HCT116 (cell line): ENCODE results near the gene DNASE1L3. TPM values are rescaled to one million over a fixed set of nuclear protein-coding genes. Genes with fewer than 3 reads are reported as not detected.

Experiments
- ATAC-seq: fragments of 200-7000 bp; cut with Tn5 transposase; 2 replicates; pipeline ENCODE4 v1.9.1; 2020; ENCODE audit warnings: mild to moderate bottlenecking, moderate library complexity
- BruUV-seq: library from RNA; stranded (reverse); fragments of 400-500 nt; replicated peaks from 2 replicates; lab custom pipeline; 2021; lab: Mats Ljungman, UMichigan
- CTCF ChIA-PET: fragments of 300-600 bp; sonication (Branson Sonifier 250); formaldehyde crosslinking; loops from one replicate; lab custom pipeline; 2021; ENCODE audit warnings: antibody characterized with exemption; lab: Charles Lee
- POLR2A ChIA-PET: fragments of 300-600, 350-600 bp; sonication (Branson Sonifier 250); formaldehyde crosslinking; loops from one replicate; lab custom pipeline; 2021; ENCODE audit warnings: antibody characterized with exemption; lab: Charles Lee
- RAD21 ChIA-PET, 2 experiments: fragments of 300-600 bp; sonication (Branson Sonifier 250); formaldehyde crosslinking; loops; one replicate each; lab custom pipeline; 2023; ENCODE audit warnings: low total read pairs in 2 of 2; ENCODE audit not compliant: uncharacterized antibody in 2 of 2, unreplicated experiment in 2 of 2, low non-redundant PET in 1 of 2; lab: Charles Lee
- DNase-seq: peaks from one replicate; pipeline ENCODE4 v3.0.0-alpha.2; 2010; ENCODE audit warnings: low read depth, low spot score
- H2AFZ ChIP-seq: fragments of 200-600 bp; shearing (Covaris generic), sonication (generic); 2 replicates; pipeline ENCODE4 v1.6.1; 2017; ENCODE audit warnings: low read depth, mixed run types, mixed read lengths, antibody characterized with exemption, low read length; ENCODE audit not compliant: poor library complexity, severe bottlenecking
- H3K27ac ChIP-seq: 2 replicates; pipeline ENCODE4 v1.5.1; 2012; ENCODE audit warnings: low read depth, low read length
- H3K27me3 ChIP-seq: fragments of 200-600 bp; sonication (generic); 2 replicates; pipeline ENCODE4 v1.6.1; 2016; ENCODE audit warnings: mixed run types, low read length, mixed read lengths; ENCODE audit not compliant: insufficient read depth
- H3K36me3 ChIP-seq, 2 experiments: fragments of 200-500 bp in 1 of 2; fragments of 200-600 bp in 1 of 2; sonication (Bioruptor generic) in 1 of 2; sonication (generic) in 1 of 2; 2 replicates each; pipeline versions ENCODE4 v1.5.1 to v1.6.1; 2014 to 2016; ENCODE audit warnings: low read length in 2 of 2, inconsistent platforms in 1 of 2, mixed read lengths in 1 of 2, mixed run types in 1 of 2; ENCODE audit not compliant: insufficient read depth in 2 of 2, control insufficient read depth in 1 of 2
- H3K4me1 ChIP-seq, 2 experiments: fragments of 200-600 bp in 1 of 2; sonication (generic) in 1 of 2; 2 replicates each; pipeline versions ENCODE4 v1.5.1 to v1.6.1; 2012 to 2017; ENCODE audit warnings: low read length in 2 of 2, inconsistent platforms in 1 of 2, mild to moderate bottlenecking in 1 of 2, mixed read lengths in 1 of 2, mixed run types in 1 of 2, moderate library complexity in 1 of 2; ENCODE audit not compliant: insufficient read depth in 2 of 2, control insufficient read depth in 1 of 2
- H3K4me2 ChIP-seq: fragments of 200-600 bp; sonication (generic); 2 replicates; pipeline ENCODE4 v1.6.1; 2017; ENCODE audit warnings: mixed run types, low read length, mixed read lengths
- H3K4me3 ChIP-seq, 2 experiments: fragments of 200-600 bp in 1 of 2; sonication (generic) in 1 of 2; replicated peaks in 1 of 2; 2 replicates each; pipeline ENCODE4 v1.5.1; 2011 to 2016; ENCODE audit warnings: low read length in 2 of 2, control low read depth in 1 of 2, low read depth in 1 of 2, mild to moderate bottlenecking in 1 of 2, mixed read lengths in 1 of 2, mixed run types in 1 of 2
- H3K79me2 ChIP-seq: fragments of 200-600 bp; sonication (generic); 2 replicates; pipeline ENCODE4 v1.6.1; 2017; ENCODE audit warnings: mild to moderate bottlenecking, mixed run types, low read length, moderate library complexity, mixed read lengths; ENCODE audit not compliant: insufficient read depth
- H3K9ac ChIP-seq: fragments of 200-600 bp; sonication (generic); 2 replicates; pipeline ENCODE4 v1.6.1; 2016; ENCODE audit warnings: low read length, mixed read lengths
- H3K9me2 ChIP-seq: fragments of 200-600 bp; sonication (generic), shearing (Covaris generic); 2 replicates; pipeline ENCODE4 v1.6.1; 2017; ENCODE audit warnings: mixed run types, mild to moderate bottlenecking, moderate library complexity; ENCODE audit not compliant: insufficient read depth
- H3K9me3 ChIP-seq, 2 experiments: fragments of 200-500 bp in 1 of 2; fragments of 200-600 bp in 1 of 2; sonication (Bioruptor generic) in 1 of 2; sonication (generic) in 1 of 2; 2 replicates each; pipeline ENCODE4 v1.6.1; 2014 to 2017; ENCODE audit warnings: low read length in 2 of 2, mixed read lengths in 2 of 2, inconsistent platforms in 1 of 2, low read depth in 1 of 2, mild to moderate bottlenecking in 1 of 2, mixed run types in 1 of 2, moderate library complexity in 1 of 2; ENCODE audit not compliant: control insufficient read depth in 1 of 2, insufficient read depth in 1 of 2
- H4K20me1 ChIP-seq: fragments of 200-600 bp; sonication (generic), shearing (Covaris generic); 2 replicates; pipeline ENCODE4 v1.6.1; 2017; ENCODE audit warnings: mixed run types, mild to moderate bottlenecking, moderate library complexity; ENCODE audit not compliant: insufficient read depth
- EZH2 ChIP-seq: fragments of 200-600 bp; sonication (generic); IDR thresholded peaks from 2 replicates; pipeline ENCODE4 v1.6.1; 2017; ENCODE audit warnings: antibody characterized with exemption, mixed run types
- FOSL1 ChIP-seq: IDR thresholded peaks from 2 replicates; pipeline ENCODE4 v1.6.1; 2012; ENCODE audit warnings: low read depth
- SP1 ChIP-seq: IDR thresholded peaks from 2 replicates; pipeline ENCODE4 v1.6.1; 2012; ENCODE audit warnings: low read depth
- SRF ChIP-seq: IDR thresholded peaks from 2 replicates; pipeline ENCODE4 v1.6.1; 2012; ENCODE audit warnings: low read depth
- TCF7L2 ChIP-seq: IDR thresholded peaks from 2 replicates; pipeline ENCODE4 v1.7.0; 2011; ENCODE audit warnings: borderline replicate concordance, inconsistent platforms; ENCODE audit not compliant: insufficient read depth, insufficient read length; ENCODE audit errors: extremely low read depth
- ZFX ChIP-seq: fragments of 450-650 bp; IDR thresholded peaks from 2 replicates; pipeline ENCODE4 v1.6.1; 2017
- intact Hi-C: fragments of 100-400 bp; cut with micrococcal nuclease; formaldehyde crosslinking; loops from 2 replicates; pipeline ENCODE4 v1.10.0; 2022
- total RNA-seq: library from RNA; stranded (reverse); gene quantifications from one replicate; pipeline ENCODE4 v1.2.1, GENCODE V29; 2021; ENCODE audit not compliant: unreplicated experiment

DNASE1L3 gene
- total RNA-seq, 1 experiment from 2014 or later, result not detected

DNA sequence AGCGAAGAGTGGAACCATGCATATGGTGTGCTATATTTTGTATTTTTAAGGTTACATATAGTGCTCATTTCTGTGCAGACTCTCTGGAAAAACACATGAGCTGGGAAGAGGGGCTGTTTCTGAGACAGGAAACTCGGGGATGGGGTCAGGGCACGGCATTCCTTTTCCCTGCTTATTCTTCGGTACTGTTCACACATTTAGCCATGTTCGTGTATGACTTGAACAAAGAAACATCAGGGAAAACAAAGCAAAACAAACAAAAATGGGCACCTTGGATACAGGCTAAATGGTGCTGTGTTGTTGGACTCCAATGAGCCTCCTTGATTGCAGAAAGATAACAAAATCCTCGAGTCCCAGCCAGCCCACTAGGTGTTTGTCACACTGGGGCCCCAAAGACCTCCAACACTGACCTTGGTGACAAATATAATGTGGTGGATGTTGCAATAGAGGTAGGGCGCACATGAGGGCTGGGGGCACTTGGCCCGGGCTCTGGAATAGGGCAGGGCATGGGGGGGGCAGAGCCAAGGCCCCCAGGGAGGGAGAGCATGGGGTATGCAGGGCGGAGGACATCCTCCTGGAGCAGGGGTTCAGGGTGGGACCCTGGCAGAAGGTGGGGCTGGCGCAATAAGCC, 19.3 kb downstream of the DNASE1L3 start:
- intact Hi-C loops, result no loop called here

DNA sequence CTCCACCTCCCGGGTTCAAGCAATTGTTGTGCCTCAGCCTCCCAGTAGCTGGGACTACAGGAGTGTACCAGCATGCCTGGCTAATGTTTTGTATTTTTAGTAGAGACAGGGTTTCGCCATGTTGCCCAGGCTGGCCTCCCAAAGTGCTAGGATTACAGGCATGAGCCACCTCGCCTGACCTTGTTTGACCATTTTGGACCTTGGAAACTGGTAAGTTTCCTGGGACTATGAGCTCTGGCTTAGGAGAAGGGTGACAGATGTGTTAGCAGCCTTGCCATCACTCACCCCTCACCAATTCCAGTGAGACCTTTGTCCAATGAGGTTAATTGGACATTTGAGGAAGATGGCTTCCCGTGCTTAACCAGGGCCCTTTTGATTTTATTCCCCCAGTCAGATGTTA, 19.9 kb downstream of the DNASE1L3 start:
- Histone ChIP-seq H3K4me3 (no peak overlapping the region), H2AFZ (no peak overlapping the region), H3K4me1 (peaks cover 2 to 11% of the 10 kb centered on the region in 2 experiments; a peak in 3 of 4 replicates), H3K4me2 (no peak overlapping the region), H3K9me2 (no peaks in the 10 kb centered on the region), H3K9ac (no peak overlapping the region), H4K20me1 (no peaks in the 10 kb centered on the region), H3K27me3 (no peaks in the 10 kb centered on the region), H3K36me3 (no peaks in the 10 kb centered on the region), H3K27ac (no peak overlapping the region), H3K9me3 (no peaks in the 10 kb centered on the region), H3K79me2 (no peaks in the 10 kb centered on the region)
- ChIA-PET CTCF (interaction anchor here (1.2 to 6.2 kb wide), 4 partner anchors 26 to 115 kb away, joined by 3 to 116 read pairs (median 5); partner anchors contain the start of genes HTD2 and RPP14), RAD21 (no interaction called here), POLR2A (interaction anchor here (0.7 kb wide), 1 partner anchor 32 kb away, joined by 4 read pairs; no protein-coding TSS in a partner anchor)
- intact Hi-C loops, result no loop called here
- DNase-seq (no peak), ATAC-seq (no peak)
- TF ChIP-seq EZH2 (no peak), FOSL1 (no peak), SP1 (no peak), SRF (no peak), TCF7L2 (no peak)
- no TSS peak for BruUV-seq

More for the DNA sequence above, 19.3 kb downstream of the DNASE1L3 start:
- RAD21 ChIA-PET, result no interaction called here
- H3K36me3 ChIP-seq, result no peaks in the 10 kb centered on the region
- ATAC-seq (no peak), DNase-seq (no peak)
- peaks cover 2 to 11% of the 10 kb centered on the region in 2 experiments; a peak in 3 of 4 replicates for H3K4me1 ChIP-seq
- no peak for TF ChIP-seq ZFX
- no peaks in the 10 kb centered on the region for H3K9me3 ChIP-seq
- H3K4me2 ChIP-seq, result no peak overlapping the region
- H3K27me3 ChIP-seq, result no peaks in the 10 kb centered on the region
- CTCF ChIA-PET, result interaction anchor here (1.2 to 1.7 kb wide), 2 partner anchors 26 to 115 kb away, joined by 4 to 6 read pairs; partner anchors contain the start of genes HTD2 and RPP14
- no peaks in the 10 kb centered on the region for H3K79me2 ChIP-seq
- H2AFZ ChIP-seq, result no peak overlapping the region
- no peak overlapping the region for H3K4me3 ChIP-seq
- no peak overlapping the region for H3K27ac ChIP-seq
- H3K9ac ChIP-seq, result no peak overlapping the region
- POLR2A ChIA-PET, result no interaction called here
- BruUV-seq, result no TSS peak
- no peaks in the 10 kb centered on the region for H3K9me2 ChIP-seq
- no peaks in the 10 kb centered on the region for H4K20me1 ChIP-seq
